SH-SY5Y (cell line): Measurements from ENCODE around the gene KLHL12.

ENCODE experiments used
- GATA2 ChIP-seq: IDR thresholded peaks from 2 replicates; pipeline ENCODE4 v1.6.1; 2011; ENCODE audit warnings: mild to moderate bottlenecking, low read depth, low read length
- GATA3 ChIP-seq: IDR thresholded peaks from 2 replicates; pipeline ENCODE4 v1.6.1; 2011; ENCODE audit warnings: low read depth, mild to moderate bottlenecking, low read length, moderate library complexity

The KLHL12 gene

GRCh38 chr1:202926581-202927491 lies at the start of gene KLHL12:
Gene KLHL12 (minus strand): TSS chr1:202927234. CDS start chr1:202925162, 2,072 bp downstream.
- TF ChIP-seq GATA3 = no peak
- peak; percentile 38; the same call in 1 of the 2 replicates for TF ChIP-seq GATA2

- TF ChIP-seq GATA3 = no peak
Measured at GRCh38 chr1:202976633-202977032, 49.6 kb upstream of the KLHL12 start.

GRCh38 chr1:202974856-202975255 lies 47.8 kb upstream of the KLHL12 start:
- TF ChIP-seq GATA2 = no peak
- TF ChIP-seq GATA3 = no peak

- TF ChIP-seq GATA2 = no peak
- TF ChIP-seq GATA3 = no peak
Measured at GRCh38 chr1:202972046-202972445, 45.0 kb upstream of the KLHL12 start.

- TF ChIP-seq GATA3 (no peak), GATA2 (no peak)
Measured at GRCh38 chr1:202968895-202969295, 41.9 kb upstream of the KLHL12 start.

GRCh38 chr1:202968351-202968750 lies 41.3 kb upstream of the KLHL12 start:
- TF ChIP-seq GATA2 = no peak
- TF ChIP-seq GATA3 = no peak

GRCh38 chr1:202967684-202968281 lies 40.7 kb upstream of the KLHL12 start:
- TF ChIP-seq GATA2 = no peak
- TF ChIP-seq GATA3 = no peak

GRCh38 chr1:202966006-202966898 lies 39.2 kb upstream of the KLHL12 start:
- TF ChIP-seq GATA3 (no peak), GATA2 (no peak)

GRCh38 chr1:202965422-202965821 lies 38.4 kb upstream of the KLHL12 start:
- TF ChIP-seq GATA3 (no peak), GATA2 (no peak)

- TF ChIP-seq GATA3 (no peak), GATA2 (no peak)
Measured at GRCh38 chr1:202964791-202965410, 37.9 kb upstream of the KLHL12 start.

GRCh38 chr1:202961220-202961880 lies 34.3 kb upstream of the KLHL12 start:
- TF ChIP-seq GATA2 = no peak
- no peak for TF ChIP-seq GATA3

GRCh38 chr1:202959276-202959620 lies 32.2 kb upstream of the KLHL12 start:
- TF ChIP-seq GATA3 = no peak
- TF ChIP-seq GATA2 = no peak

- TF ChIP-seq GATA3 = no peak
- peak; percentile 28 for TF ChIP-seq GATA2
Measured at GRCh38 chr1:202958544-202959275, 31.7 kb upstream of the KLHL12 start.
